Measurements from ENCODE around the gene PRDM5. TPM values are rescaled to one million over a fixed set of nuclear protein-coding genes. Genes with fewer than 3 reads are reported as not detected.
"Not testable (repeated sequence)": the region's sequence is repeated elsewhere in the genome, so short reads cannot be mapped to it uniquely, and the experiment has no call there.

The PRDM5 gene
- total RNA-seq, 1 experiment from 2014 or later, result 8.1 TPM

- DNase-seq (ENCODE audit: low spot score), result no peak
Measured at GRCh38 chr4:120755864-120756263, 166.7 kb downstream of the PRDM5 start.

GRCh38 chr4:120754590-120754989 lies 167.9 kb downstream of the PRDM5 start:
- no peak for DNase-seq (ENCODE audit: low spot score)

DNA sequence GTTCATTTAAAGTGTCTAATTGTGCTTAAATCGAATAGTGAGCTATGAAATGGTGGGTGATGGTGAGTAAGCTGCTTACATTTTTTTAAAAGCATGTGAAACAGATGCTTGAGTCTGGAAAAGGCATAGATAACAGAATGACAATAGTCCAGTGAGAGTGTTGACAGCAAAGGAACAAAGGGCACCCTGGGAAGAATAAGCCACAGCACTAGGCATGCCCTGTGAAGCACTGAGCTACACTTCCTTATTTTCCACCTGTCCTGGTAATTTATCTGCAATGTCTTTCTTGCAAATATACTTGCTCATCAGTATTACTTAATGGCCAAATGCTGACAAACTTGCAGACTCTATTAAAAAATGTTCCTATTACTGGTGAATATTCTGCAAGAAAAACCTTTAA lies 168.7 kb downstream of the PRDM5 start:
- no peak for DNase-seq (ENCODE audit: low spot score)

DNA sequence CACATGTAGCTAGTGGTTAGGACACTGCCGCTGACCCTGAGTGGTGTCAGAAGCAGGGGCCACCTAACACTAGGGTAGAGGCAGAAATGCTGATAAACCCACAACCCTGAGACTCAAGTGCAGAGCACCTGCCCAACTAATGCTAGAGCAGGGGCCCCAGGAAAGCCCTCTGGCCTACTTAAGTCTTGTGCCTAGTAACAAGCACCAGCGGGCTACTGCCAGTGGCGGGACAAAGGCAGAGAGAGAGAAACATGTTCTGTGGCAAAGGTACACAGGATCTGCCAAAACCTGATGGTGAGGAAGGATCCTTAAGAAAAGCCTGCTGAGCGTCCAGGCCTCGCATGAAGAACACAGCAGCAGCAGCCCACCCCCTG lies 172.4 kb downstream of the PRDM5 start:
- DNase-seq (ENCODE audit: low spot score), result no peak

DNA sequence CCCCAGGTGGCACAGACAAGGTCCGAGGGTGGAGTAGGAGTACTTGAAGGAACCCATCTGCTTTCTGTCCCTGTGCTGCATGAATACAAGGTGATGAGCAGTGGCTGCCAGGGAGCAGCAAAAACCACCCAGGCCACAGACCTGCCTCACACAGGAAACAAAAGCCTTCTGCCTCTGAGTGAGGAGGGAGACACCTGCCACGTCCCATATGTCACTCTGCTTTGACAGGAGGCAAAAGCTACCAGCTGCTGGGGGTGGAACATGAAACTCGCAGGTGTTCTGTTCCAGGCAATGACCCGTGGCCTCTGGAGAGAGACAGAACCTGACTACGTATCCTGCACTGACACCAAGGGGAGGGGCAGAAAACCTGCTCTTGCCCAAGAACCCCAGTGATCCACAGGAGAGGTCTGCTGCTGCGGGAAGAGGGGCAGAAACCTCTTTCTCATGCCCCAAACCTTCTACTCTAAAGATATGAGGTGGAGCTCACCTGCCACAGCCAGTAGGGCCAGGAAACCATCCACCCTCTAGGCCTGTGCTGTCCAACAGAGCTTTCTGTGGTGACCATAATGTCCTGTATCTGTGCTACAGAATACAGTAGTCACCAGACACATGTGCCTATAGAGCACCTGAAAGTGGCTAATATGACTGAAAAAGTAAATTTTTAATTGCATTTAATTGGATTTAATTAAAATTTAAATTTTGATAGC lies 172.9 kb downstream of the PRDM5 start:
- DNase-seq (ENCODE audit: low spot score), result no peak

DNA sequence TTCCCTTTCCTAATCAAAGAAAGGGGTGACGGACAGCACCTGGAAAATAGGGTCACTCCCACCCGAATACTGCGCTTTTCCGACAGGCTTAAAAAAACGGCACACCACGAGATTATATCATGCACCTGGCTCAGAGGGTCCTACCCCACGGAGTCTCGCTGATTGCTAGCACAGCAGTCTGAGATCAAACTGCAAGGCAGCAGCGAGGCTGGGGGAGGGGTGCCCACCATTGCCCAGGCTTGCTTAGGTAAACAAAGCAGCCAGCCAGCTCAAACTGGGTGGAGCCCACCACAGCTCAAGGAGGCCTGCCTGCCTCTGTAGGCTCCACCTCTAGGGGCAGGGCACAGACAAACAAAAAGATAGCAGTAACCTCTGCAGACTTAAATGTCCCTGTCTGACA lies 180.9 kb downstream of the PRDM5 start:
- DNase-seq (ENCODE audit: low spot score), result not testable (repeated sequence)

- no peak for DNase-seq (ENCODE audit: low spot score)
Measured at GRCh38 chr4:120736312-120736711, 186.2 kb downstream of the PRDM5 start.

DNA sequence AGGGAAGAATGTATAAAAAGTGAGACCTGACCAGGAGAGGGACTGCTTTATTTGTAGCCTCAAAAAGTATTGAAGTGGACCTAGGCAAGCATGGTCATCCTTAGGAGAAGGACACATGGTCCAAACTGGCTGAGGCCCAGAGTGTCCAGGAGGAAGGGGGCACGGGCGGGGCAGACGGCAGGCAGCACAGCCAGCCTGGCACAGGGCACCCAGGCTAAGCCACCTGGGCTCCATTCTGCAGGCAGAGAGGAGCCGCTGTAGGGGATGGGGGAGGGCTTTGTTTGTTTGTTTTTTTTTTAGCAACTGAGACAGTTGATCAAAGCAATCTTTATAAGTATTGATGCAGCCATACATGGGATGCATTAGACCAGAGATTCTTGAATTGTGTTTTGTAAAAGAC lies 188.6 kb downstream of the PRDM5 start:
- no peak for DNase-seq (ENCODE audit: low spot score)

GRCh38 chr4:120733054-120733453 lies 189.5 kb downstream of the PRDM5 start:
- no peak for DNase-seq (ENCODE audit: low spot score)

- DNase-seq (ENCODE audit: low spot score), result no peak
Measured at GRCh38 chr4:120731561-120731960, 191.0 kb downstream of the PRDM5 start.

DNA sequence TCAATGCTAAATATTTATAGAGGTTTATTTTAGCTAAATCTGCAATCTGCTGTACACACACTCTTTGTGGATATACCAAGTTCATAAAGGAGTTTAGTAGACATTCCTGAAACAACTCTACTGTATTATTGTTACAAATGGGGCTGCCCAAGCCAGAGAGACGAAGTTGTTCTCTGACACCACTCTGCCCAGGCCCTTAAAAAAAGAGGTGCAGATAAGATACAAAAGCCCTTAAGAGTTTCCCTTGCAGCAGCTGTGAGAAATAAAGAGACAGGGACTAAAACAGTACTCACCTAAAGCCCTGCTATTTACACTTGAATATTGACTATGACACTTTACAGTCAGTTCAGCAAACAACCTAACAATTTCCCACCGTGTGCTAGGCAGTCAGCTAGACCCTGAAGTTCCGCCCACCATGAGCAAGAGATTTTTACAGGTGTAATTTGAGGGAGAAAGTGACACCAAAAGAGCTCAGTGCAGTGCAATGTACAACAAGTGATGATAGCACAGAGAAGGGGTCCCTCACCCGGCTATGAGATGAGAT lies 191.7 kb downstream of the PRDM5 start:
- no peak for DNase-seq (ENCODE audit: low spot score)

GRCh38 chr4:120728892-120729675 lies 193.4 kb downstream of the PRDM5 start:
- DNase-seq (ENCODE audit: low spot score), result no peak

DNA sequence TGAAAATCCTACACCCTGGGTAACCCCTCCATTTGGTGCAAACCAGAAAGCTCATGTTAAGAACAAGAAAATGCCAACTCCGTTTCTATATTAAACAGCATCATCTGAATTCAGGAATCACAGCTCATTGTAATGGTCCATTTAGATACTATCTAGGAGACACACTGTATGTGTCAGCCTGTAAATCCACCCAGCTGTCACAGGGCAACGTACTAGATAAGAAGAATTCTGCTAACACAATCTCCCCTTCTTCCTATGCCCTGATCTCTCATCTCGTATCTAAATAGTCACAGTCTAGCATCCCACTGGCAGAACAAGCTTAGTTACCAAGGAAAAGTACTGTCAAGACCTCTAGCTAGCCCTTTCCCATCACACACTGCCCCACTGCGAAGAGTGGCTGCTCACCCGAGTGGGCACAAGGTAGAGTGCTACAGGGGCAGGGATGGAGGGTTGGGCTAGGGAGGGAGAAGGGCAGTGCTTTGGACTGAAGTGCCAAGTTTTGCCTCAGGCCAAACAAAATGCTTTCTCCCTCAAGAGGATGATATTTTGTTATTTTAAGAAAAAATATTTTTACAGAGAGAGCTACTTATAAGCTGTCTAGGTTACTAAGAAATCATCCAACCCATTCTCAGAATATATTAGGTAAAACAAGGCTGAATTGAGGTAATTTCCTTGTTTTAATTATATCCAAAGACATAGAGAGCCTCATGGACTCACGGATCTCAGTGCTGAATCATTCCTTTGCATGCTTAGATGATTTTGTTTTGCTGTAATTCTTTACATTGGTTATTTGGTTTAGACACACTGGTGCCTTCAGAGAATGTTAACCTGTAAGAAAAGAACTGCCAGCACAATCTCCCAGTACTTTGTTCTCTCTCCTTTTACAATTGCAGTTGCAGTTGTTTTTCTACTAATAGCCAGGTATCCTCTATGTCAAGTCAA lies 196.6 kb downstream of the PRDM5 start:
- DNase-seq (ENCODE audit: low spot score), result no peak

GRCh38 chr4:120724656-120725055 lies 197.9 kb downstream of the PRDM5 start:
- DNase-seq (ENCODE audit: low spot score), result no peak

GRCh38 chr4:120723986-120724385 lies 198.5 kb downstream of the PRDM5 start:
- DNase-seq (ENCODE audit: low spot score), result no peak

DNA sequence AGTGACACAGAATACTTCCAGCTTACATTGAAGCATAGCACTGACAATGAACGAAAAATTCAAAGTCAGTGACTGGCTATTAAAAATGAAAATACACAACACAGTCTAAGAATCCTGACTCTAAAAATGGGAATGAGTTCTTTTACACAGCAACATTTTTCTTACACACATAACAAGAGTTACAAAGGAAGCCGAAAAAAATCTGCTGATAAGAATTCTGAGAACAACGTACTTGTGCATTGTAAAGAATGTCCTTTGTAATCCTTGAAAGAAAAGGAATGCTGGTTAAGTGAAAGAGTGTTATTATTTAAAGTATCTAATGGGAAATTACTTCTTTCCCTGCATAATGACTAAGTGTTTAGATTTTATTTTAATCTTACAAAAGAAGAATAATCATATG lies 199.4 kb downstream of the PRDM5 start:
- no peak for DNase-seq (ENCODE audit: low spot score)

- DNase-seq (ENCODE audit: low spot score), result no peak
Measured at GRCh38 chr4:120722655-120723054, 199.9 kb downstream of the PRDM5 start.

DNA sequence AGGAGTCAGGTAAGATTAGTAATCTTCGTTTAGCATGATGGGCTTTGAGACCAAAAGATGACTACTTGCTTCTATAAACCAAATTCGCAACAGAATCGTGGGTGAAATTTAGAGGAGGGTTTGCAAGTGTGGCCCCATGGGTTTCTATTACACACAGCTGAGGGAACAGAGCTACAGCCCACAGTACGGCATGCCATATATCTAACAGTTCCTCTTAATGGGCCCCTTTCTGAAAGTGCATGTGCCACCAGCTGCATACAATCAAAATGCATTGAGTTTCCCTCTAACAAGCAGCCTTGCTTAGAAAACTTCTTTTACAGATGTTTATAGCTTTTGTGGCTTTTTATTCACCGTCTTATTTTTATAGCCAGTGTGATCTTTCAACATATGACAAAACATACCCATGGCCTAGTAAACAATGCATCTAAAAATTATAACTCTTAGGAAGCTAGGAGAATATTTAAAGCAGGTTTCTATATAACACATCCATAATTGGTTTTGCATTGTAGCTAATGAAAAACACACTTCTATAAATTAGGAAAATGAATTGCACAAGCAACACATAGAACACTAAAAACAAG lies 202.1 kb downstream of the PRDM5 start:
- DNase-seq (ENCODE audit: low spot score), result no peak

DNA sequence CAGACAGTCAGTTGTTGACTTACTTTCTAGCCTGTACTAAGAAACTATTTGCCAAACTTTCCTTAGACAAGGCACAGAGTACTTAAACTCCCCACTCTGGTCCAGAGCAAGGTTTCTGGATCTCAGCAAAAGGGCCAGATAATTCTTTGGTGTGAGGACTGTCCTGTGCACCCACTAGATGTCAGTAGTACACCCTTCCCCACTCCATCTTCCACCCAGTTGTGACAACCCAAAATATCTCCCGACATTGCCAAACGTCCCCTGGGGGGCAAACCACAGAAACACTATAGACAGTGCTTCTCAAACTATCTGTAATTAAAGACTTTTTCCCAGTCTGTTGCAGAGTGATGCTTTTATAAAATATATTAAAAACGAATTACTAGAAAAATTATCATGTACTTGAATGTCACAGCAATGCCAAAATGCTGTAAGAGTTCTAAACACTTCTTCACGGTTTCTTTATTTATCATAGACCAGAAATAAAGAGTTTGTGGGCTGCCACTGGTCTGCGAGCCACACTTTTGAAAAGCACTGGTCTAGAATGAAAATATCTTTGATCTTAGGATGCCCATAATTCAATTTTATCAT lies 203.5 kb downstream of the PRDM5 start:
- peak; percentile 51 for DNase-seq (ENCODE audit: low spot score)

GRCh38 chr4:120716346-120716745 lies 206.2 kb downstream of the PRDM5 start:
- DNase-seq (ENCODE audit: low spot score), result no peak

- no peak for DNase-seq (ENCODE audit: low spot score)
Measured at GRCh38 chr4:120714417-120715010, 208.0 kb downstream of the PRDM5 start.

Measured in HT-29 (cell line).